ENCODE data around the gene XCR1.
"Not testable (repeated sequence)": the region's sequence is repeated elsewhere in the genome, so short reads cannot be mapped to it uniquely, and the experiment has no call there.

DNA sequence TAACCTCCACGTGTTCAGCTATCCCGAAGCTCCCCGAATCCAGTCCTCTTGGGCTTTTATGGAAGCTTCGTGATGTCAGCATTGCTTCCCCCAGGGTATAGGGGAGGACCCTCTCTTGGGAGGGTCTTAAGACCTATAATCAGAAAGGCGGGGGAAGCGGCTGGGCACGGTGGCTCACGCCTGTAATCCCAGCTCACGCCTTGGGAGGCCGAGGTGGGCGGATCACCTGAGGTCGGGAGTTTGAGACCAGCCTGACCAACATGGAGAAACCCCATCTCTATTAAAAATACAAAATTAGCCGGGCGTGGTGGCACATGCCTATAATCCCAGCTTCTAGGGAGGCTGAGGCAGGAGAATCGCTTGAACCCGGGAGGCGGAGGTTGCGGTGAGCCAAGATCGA, 29.8 kb downstream of the XCR1 start:
- TF ChIP-seq POLR2A (IDR thresholded peaks at IDR 0.05; ENCODE audit: low read depth, low read length); MYC (IDR thresholded peaks at IDR 0.05; ENCODE audit: low read depth, low read length); EZH2 (IDR thresholded peaks at IDR 0.05; ENCODE audit: borderline replicate concordance, low read depth, low read length, severe bottlenecking); POLR2AphosphoS5 (IDR thresholded peaks at IDR 0.05; ENCODE audit: insufficient read depth, low read depth, low read length); JUN (IDR thresholded peaks at IDR 0.05; ENCODE audit: borderline replicate concordance, insufficient read depth, insufficient read length, low read depth); GATA2 (IDR thresholded peaks at IDR 0.05; ENCODE audit: insufficient read depth, insufficient read length, low read depth, low read length): not testable (repeated sequence)
- TF ChIP-seq, protein P1, sequence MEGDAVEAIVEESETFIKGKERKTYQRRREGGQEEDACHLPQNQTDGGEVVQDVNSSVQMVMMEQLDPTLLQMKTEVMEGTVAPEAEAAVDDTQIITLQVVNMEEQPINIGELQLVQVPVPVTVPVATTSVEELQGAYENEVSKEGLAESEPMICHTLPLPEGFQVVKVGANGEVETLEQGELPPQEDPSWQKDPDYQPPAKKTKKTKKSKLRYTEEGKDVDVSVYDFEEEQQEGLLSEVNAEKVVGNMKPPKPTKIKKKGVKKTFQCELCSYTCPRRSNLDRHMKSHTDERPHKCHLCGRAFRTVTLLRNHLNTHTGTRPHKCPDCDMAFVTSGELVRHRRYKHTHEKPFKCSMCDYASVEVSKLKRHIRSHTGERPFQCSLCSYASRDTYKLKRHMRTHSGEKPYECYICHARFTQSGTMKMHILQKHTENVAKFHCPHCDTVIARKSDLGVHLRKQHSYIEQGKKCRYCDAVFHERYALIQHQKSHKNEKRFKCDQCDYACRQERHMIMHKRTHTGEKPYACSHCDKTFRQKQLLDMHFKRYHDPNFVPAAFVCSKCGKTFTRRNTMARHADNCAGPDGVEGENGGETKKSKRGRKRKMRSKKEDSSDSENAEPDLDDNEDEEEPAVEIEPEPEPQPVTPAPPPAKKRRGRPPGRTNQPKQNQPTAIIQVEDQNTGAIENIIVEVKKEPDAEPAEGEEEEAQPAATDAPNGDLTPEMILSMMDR (IDR thresholded peaks at IDR 0.05; ENCODE audit: extremely low read depth in 1 of 2, insufficient read depth in 1 of 2, low read depth in 1 of 2, low read length in 2 of 2) = not testable (repeated sequence)
- TF ChIP-seq, protein P2, sequence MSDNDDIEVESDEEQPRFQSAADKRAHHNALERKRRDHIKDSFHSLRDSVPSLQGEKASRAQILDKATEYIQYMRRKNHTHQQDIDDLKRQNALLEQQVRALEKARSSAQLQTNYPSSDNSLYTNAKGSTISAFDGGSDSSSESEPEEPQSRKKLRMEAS (IDR thresholded peaks at IDR 0.05; ENCODE audit: insufficient read depth, insufficient read length) = not testable (repeated sequence)
